Parathyroid adenoma (tissue), 2 donors: ENCODE data around the gene NHSL2.

Experiments used
- H2AFZ ChIP-seq: fragments of 300-600 bp; sonication (generic); one replicate; pipeline ENCODE4 v1.7.0; 2017; ENCODE audit warnings: antibody characterized with exemption, mild to moderate bottlenecking
- H3K27ac ChIP-seq: fragments of 300-600 bp; sonication (generic); one replicate; pipeline ENCODE4 v1.7.0; 2017
- H3K27me3 ChIP-seq: fragments of 300-600 bp; sonication (generic); one replicate; pipeline ENCODE4 v1.7.0; 2017; ENCODE audit warnings: low read length; ENCODE audit not compliant: control insufficient read depth, insufficient read depth
- H3K36me3 ChIP-seq: fragments of 300-600 bp; sonication (generic); one replicate; pipeline ENCODE4 v1.7.0; 2017; ENCODE audit warnings: low read length; ENCODE audit not compliant: control insufficient read depth, insufficient read depth
- H3K4me1 ChIP-seq: fragments of 300-600 bp; sonication (generic); one replicate; pipeline ENCODE4 v1.7.0; 2017; ENCODE audit warnings: control low read depth
- H3K4me2 ChIP-seq: fragments of 300-600 bp; sonication (generic); one replicate; pipeline ENCODE4 v1.7.0; 2017; ENCODE audit warnings: low read length
- H3K4me3 ChIP-seq: fragments of 300-600 bp; sonication (generic); one replicate; pipeline ENCODE4 v1.7.0; 2017; ENCODE audit warnings: low read depth, low read length
- H3K79me2 ChIP-seq: fragments of 300-600 bp; sonication (generic); one replicate; pipeline ENCODE4 v1.7.0; 2017; ENCODE audit warnings: control low read depth
- H3K9ac ChIP-seq: fragments of 300-600 bp; sonication (generic); one replicate; pipeline ENCODE4 v1.7.0; 2017; ENCODE audit warnings: mild to moderate bottlenecking
- H3K9me3 ChIP-seq: fragments of 300-600 bp; sonication (generic); one replicate; pipeline ENCODE4 v1.7.0; 2017; ENCODE audit warnings: low read length; ENCODE audit not compliant: control insufficient read depth
- CTCF ChIP-seq: fragments of 300-600 bp; sonication (generic); IDR thresholded peaks from one replicate; pipeline ENCODE4 v1.7.0; 2017; ENCODE audit warnings: antibody characterized with exemption, mild to moderate bottlenecking
- donor health status: primary hyperparathyroidism.

Gene NHSL2

GRCh38 chrX:72137846-72138495, 227.3 kb downstream of the NHSL2 start:
- Histone ChIP-seq H3K4me1 (no peaks in the 10 kb centered on the region), H3K9ac (no peak overlapping the region), H3K36me3 (no peaks in the 10 kb centered on the region), H3K79me2 (no peaks in the 10 kb centered on the region), H3K4me3 (no peak overlapping the region), H3K9me3 (no peaks in the 10 kb centered on the region), H3K27me3 (no peaks in the 10 kb centered on the region), H3K4me2 (no peak overlapping the region), H2AFZ (no peak overlapping the region), H3K27ac (no peak overlapping the region)
- no peak for TF ChIP-seq CTCF

GRCh38 chrX:72139538-72139937, 228.9 kb downstream of the NHSL2 start:
- H3K27ac ChIP-seq, result no peak overlapping the region
- no peaks in the 10 kb centered on the region for H3K9me3 ChIP-seq
- no peaks in the 10 kb centered on the region for H3K27me3 ChIP-seq
- no peak overlapping the region for H3K4me2 ChIP-seq
- H2AFZ ChIP-seq, result no peak overlapping the region
- H3K36me3 ChIP-seq, result no peaks in the 10 kb centered on the region
- no peaks in the 10 kb centered on the region for H3K4me1 ChIP-seq
- TF ChIP-seq CTCF, result no peak
- no peaks in the 10 kb centered on the region for H3K79me2 ChIP-seq
- H3K4me3 ChIP-seq, result no peak overlapping the region
- no peak overlapping the region for H3K9ac ChIP-seq

GRCh38 chrX:72141372-72142004, 230.8 kb downstream of the NHSL2 start:
- Histone ChIP-seq H3K4me2 (no peak overlapping the region), H3K27ac (no peak overlapping the region), H3K27me3 (no peaks in the 10 kb centered on the region), H2AFZ (no peak overlapping the region), H3K36me3 (no peaks in the 10 kb centered on the region), H3K79me2 (no peaks in the 10 kb centered on the region), H3K9me3 (no peaks in the 10 kb centered on the region), H3K4me3 (no peak overlapping the region), H3K9ac (no peak overlapping the region), H3K4me1 (no peaks in the 10 kb centered on the region)
- no peak for TF ChIP-seq CTCF

GRCh38 chrX:72142094-72142793, 231.6 kb downstream of the NHSL2 start:
- no peaks in the 10 kb centered on the region for H3K4me1 ChIP-seq
- H3K27ac ChIP-seq, result no peak overlapping the region
- H2AFZ ChIP-seq, result no peak overlapping the region
- H3K4me3 ChIP-seq, result no peak overlapping the region
- no peaks in the 10 kb centered on the region for H3K9me3 ChIP-seq
- H3K79me2 ChIP-seq, result no peaks in the 10 kb centered on the region
- no peaks in the 10 kb centered on the region for H3K27me3 ChIP-seq
- H3K9ac ChIP-seq, result no peak overlapping the region
- no peak for TF ChIP-seq CTCF
- H3K4me2 ChIP-seq, result no peak overlapping the region
- no peaks in the 10 kb centered on the region for H3K36me3 ChIP-seq
